Endodermal cell (in vitro differentiated cells): ENCODE results near the gene KRT20. TPM values are rescaled to one million over a fixed set of nuclear protein-coding genes. Genes with fewer than 3 reads are reported as not detected.

Source experiments
- DNase-seq: peaks from one replicate; pipeline ENCODE4 v3.0.0-alpha.2; 2017
- H3K27ac ChIP-seq: 2 replicates; pipeline ENCODE4 v1.5.1; 2013; ENCODE audit warnings: mild to moderate bottlenecking, low read depth, low read length, moderate library complexity
- H3K27me3 ChIP-seq: 2 replicates; pipeline ENCODE4 v1.6.1; 2013; ENCODE audit warnings: mild to moderate bottlenecking, low read length, moderate library complexity; ENCODE audit not compliant: insufficient read depth, control insufficient read depth, poor library complexity, severe bottlenecking
- H3K36me3 ChIP-seq: 2 replicates; pipeline ENCODE4 v1.7.0; 2013; ENCODE audit warnings: mild to moderate bottlenecking, low read length, moderate library complexity; ENCODE audit not compliant: control insufficient read depth, insufficient read depth
- H3K4me1 ChIP-seq: one replicate; pipeline ENCODE4 v1.7.0; 2013; ENCODE audit warnings: low read length; ENCODE audit not compliant: control insufficient read depth, insufficient read depth
- H3K4me3 ChIP-seq: 2 replicates; pipeline ENCODE4 v1.5.1; 2013; ENCODE audit warnings: mild to moderate bottlenecking, low read length, moderate library complexity
- H3K9ac ChIP-seq: 2 replicates; pipeline ENCODE4 v1.6.1; 2013; ENCODE audit warnings: mild to moderate bottlenecking, low read length, moderate library complexity; ENCODE audit not compliant: poor library complexity, severe bottlenecking; ENCODE audit errors: extremely low read depth
- H3K9me3 ChIP-seq: 2 replicates; pipeline ENCODE4 v1.6.1; 2013; ENCODE audit warnings: mild to moderate bottlenecking, low read length, moderate library complexity; ENCODE audit not compliant: control insufficient read depth
- H3K27ac Mint-ChIP-seq: 2 replicates; pipeline ENCODE4 v1.8.0; 2020; ENCODE audit warnings: mixed read lengths
- H3K27me3 Mint-ChIP-seq: 2 replicates; pipeline ENCODE4 v1.8.0; 2021; ENCODE audit warnings: mild to moderate bottlenecking, mixed read lengths; ENCODE audit not compliant: insufficient read depth
- H3K36me3 Mint-ChIP-seq: 2 replicates; pipeline ENCODE4 v1.8.0; 2020; ENCODE audit warnings: low read depth, mixed read lengths
- H3K4me1 Mint-ChIP-seq: 2 replicates; pipeline ENCODE4 v1.8.0; 2020; ENCODE audit warnings: mixed read lengths
- H3K4me3 Mint-ChIP-seq: 2 replicates; pipeline ENCODE4 v1.8.0; 2020; ENCODE audit warnings: mild to moderate bottlenecking, moderate library complexity, mixed read lengths
- H3K9me3 Mint-ChIP-seq: 2 replicates; pipeline ENCODE4 v1.8.0; 2020; ENCODE audit warnings: mild to moderate bottlenecking, mixed read lengths
- WGBS, 2 experiments: methylation state at CpG; one replicate each; pipeline versions ENCODE4 v1.1.5 to v1.1.7; 2013; ENCODE audit warnings: missing lambda C conversion rate in 2 of 2, mixed read lengths in 1 of 2; ENCODE audit not compliant: insufficient coverage in 1 of 2, insufficient read length in 1 of 2; 5-methylcytosine and 5-hydroxymethylcytosine counted together
- total RNA-seq, 2 donors: library from RNA; stranded (reverse); fragmentation: NEBNext Ultra II Directional in 1 of 2; extraction: Animal tissue kit (Norgen Biotek cat#: 25700) in 1 of 2; gene quantifications; 2 replicates in 1 of 2; 3 replicates in 1 of 2; pipeline ENCODE4 v1.2.1, GENCODE V29; 2021
- TF ChIP-seq, protein P1 (sequence below): fragments of 200-600 bp; sonication (generic); conservative IDR thresholded peaks from 2 replicates; pipeline ENCODE4 v1.5.0; 2021; ENCODE audit warnings: antibody characterized with exemption, mild to moderate bottlenecking

KRT20 gene
- total RNA-seq, 2 donors from 2014 or later = not detected

DNA sequence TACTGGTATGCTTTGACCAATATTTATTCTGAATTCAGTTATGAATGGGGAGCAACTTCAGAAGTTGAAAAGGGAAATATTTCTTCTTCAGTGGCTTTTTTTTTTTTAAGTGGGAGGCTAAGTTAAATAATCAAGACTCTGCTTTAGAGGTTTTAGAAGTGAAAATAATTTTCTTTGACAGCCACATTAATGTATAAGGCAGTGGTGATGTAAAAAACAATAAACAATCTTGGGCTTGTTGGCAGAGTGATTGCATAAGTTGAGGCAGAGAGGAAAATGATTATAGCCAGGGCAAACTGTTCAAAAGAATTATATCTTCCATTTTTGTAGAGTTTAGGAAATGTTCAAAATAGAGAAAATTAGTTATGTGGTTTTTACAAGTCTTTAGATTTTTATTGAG is 12.6 kb downstream of the KRT20 start:
- Histone ChIP-seq H3K36me3 (no peaks in the 10 kb centered on the region), H3K27ac (no peak overlapping the region), H3K4me1 (no peaks in the 10 kb centered on the region), H3K4me3 (no peak overlapping the region), H3K27me3 (no peaks in the 10 kb centered on the region), H3K9me3 (peaks cover 3% of the 10 kb centered on the region), H3K9ac (no peak overlapping the region)
- no peaks in the 10 kb centered on the region for H3K36me3 Mint-ChIP-seq
- no peak for DNase-seq
- TF ChIP-seq, protein P1, sequence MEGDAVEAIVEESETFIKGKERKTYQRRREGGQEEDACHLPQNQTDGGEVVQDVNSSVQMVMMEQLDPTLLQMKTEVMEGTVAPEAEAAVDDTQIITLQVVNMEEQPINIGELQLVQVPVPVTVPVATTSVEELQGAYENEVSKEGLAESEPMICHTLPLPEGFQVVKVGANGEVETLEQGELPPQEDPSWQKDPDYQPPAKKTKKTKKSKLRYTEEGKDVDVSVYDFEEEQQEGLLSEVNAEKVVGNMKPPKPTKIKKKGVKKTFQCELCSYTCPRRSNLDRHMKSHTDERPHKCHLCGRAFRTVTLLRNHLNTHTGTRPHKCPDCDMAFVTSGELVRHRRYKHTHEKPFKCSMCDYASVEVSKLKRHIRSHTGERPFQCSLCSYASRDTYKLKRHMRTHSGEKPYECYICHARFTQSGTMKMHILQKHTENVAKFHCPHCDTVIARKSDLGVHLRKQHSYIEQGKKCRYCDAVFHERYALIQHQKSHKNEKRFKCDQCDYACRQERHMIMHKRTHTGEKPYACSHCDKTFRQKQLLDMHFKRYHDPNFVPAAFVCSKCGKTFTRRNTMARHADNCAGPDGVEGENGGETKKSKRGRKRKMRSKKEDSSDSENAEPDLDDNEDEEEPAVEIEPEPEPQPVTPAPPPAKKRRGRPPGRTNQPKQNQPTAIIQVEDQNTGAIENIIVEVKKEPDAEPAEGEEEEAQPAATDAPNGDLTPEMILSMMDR = no peak
- no peak overlapping the region for H3K4me3 Mint-ChIP-seq
- H3K4me1 Mint-ChIP-seq = peaks cover 4% of the 10 kb centered on the region
- H3K27ac Mint-ChIP-seq = no peak overlapping the region
- H3K9me3 Mint-ChIP-seq = no peaks in the 10 kb centered on the region
- H3K27me3 Mint-ChIP-seq = no peaks in the 10 kb centered on the region

DNA sequence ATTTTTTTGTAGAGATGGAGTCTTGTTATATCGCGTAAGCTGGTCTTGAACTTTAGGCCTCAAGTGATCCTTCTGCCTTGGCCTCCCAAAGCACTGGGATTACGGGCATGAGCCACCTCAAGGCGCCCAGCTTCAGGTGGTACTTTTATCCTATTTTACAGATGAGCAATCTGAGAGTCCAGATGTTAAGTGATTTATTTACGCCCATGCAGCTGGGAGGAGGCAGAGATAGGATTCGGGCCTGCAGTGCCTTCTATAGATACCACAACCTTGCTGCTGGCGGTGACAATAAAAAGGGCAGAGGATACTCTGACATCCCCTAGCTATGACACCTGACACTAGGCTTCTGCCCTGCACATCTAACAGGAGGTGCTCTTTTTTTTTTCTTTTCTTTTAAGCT is 13.7 kb downstream of the KRT20 start:
- no peak for DNase-seq
- TF ChIP-seq, protein P1 = no peak

DNA sequence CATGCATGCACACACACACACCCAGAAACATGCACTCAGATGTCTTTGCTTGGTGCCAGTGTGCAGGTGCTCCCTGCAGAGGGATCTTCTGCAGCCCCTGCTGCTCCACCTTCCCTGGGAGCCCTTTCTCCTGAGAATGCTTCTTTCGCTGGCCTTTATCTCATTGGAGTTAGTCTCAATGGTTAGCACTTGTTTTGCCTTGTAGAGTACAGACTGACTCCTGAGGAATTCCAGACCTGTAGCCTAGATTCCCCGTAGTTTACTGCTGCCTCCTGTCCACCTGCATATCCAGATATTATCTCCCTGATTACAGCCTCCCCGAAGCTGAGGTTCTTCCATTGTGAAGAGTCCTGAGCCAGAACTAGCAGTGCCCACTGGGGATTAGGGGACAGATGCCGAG is 14.9 kb downstream of the KRT20 start:
- WGBS, 2 experiments = 85 to 95% methylated on average over 3 to 4 of the region's 4 CpGs
- Mint-ChIP-seq H3K4me3 (no peak overlapping the region), H3K4me1 (peaks cover 4% of the 10 kb centered on the region), H3K27ac (no peak overlapping the region), H3K36me3 (no peaks in the 10 kb centered on the region), H3K9me3 (no peaks in the 10 kb centered on the region), H3K27me3 (peaks cover 4% of the 10 kb centered on the region)
- no peak for DNase-seq
- H3K9me3 ChIP-seq = no peaks in the 10 kb centered on the region
- H3K4me1 ChIP-seq = no peaks in the 10 kb centered on the region
- H3K27me3 ChIP-seq = no peaks in the 10 kb centered on the region
- no peak overlapping the region for H3K9ac ChIP-seq
- TF ChIP-seq, protein P1 = no peak
- no peaks in the 10 kb centered on the region for H3K36me3 ChIP-seq
- H3K4me3 ChIP-seq = no peak overlapping the region
- no peak overlapping the region for H3K27ac ChIP-seq

More for the DNA sequence above, 13.7 kb downstream of the KRT20 start:
- Mint-ChIP-seq H3K27me3 (peaks cover 4% of the 10 kb centered on the region), H3K36me3 (no peaks in the 10 kb centered on the region), H3K4me3 (no peak overlapping the region), H3K27ac (no peak overlapping the region), H3K4me1 (peaks cover 4% of the 10 kb centered on the region), H3K9me3 (no peaks in the 10 kb centered on the region)
- no peak overlapping the region for H3K27ac ChIP-seq
- WGBS, 2 experiments = 90 to 94% methylated on average over 6 to 7 of the region's 7 CpGs
- no peaks in the 10 kb centered on the region for H3K36me3 ChIP-seq
- no peak overlapping the region for H3K9ac ChIP-seq
- H3K4me3 ChIP-seq = no peak overlapping the region
- no peaks in the 10 kb centered on the region for H3K4me1 ChIP-seq
- no peaks in the 10 kb centered on the region for H3K27me3 ChIP-seq
- H3K9me3 ChIP-seq = no peaks in the 10 kb centered on the region
